Fibroblast of lung (primary cell): ENCODE data around the gene NMRK2.

Experiments used
- EZH2 ChIP-seq: IDR thresholded peaks from 2 replicates; pipeline ENCODE4 v1.5.1; 2012; ENCODE audit warnings: low read length, control low read depth, mild to moderate bottlenecking; ENCODE audit errors: missing control alignments
- TF ChIP-seq, protein P1 (sequence below), 2 donors: IDR thresholded peaks in 1 of 2; conservative IDR thresholded peaks in 1 of 2; 1 replicate in 1 of 2; 2 replicates in 1 of 2; pipeline ENCODE4 v1.5.1; 2011 to 2012; ENCODE audit warnings: low read length in 2 of 2, control low read depth in 1 of 2, inconsistent platforms in 1 of 2, low read depth in 1 of 2, mild to moderate bottlenecking in 1 of 2

DNA sequence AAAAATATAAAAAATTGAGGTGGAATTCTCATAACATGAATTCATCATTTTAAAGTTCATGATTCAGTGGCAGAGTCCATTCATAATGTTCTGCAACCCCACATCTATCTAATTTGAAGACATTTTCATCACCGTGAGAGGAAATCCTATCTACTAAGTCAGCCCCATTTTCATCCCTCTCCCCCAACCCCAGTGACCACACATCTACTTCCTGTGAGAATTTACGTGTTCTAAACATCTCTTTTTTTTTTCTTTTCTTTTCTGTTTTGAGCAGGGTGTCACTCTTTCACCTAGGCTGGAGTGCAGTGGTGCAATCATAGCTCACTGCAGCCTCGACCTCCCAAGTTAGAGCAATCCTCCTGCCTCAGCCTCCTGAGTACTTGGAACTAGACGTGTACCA lies 34.9 kb upstream of the NMRK2 start:
- TF ChIP-seq, protein P1, sequence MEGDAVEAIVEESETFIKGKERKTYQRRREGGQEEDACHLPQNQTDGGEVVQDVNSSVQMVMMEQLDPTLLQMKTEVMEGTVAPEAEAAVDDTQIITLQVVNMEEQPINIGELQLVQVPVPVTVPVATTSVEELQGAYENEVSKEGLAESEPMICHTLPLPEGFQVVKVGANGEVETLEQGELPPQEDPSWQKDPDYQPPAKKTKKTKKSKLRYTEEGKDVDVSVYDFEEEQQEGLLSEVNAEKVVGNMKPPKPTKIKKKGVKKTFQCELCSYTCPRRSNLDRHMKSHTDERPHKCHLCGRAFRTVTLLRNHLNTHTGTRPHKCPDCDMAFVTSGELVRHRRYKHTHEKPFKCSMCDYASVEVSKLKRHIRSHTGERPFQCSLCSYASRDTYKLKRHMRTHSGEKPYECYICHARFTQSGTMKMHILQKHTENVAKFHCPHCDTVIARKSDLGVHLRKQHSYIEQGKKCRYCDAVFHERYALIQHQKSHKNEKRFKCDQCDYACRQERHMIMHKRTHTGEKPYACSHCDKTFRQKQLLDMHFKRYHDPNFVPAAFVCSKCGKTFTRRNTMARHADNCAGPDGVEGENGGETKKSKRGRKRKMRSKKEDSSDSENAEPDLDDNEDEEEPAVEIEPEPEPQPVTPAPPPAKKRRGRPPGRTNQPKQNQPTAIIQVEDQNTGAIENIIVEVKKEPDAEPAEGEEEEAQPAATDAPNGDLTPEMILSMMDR (conservative IDR thresholded peaks at IDR 0.05 in 1 of 2, IDR thresholded peaks at IDR 0.05 in 1 of 2; ENCODE audit: low read depth in 1 of 2, low read length in 2 of 2), result no peak
- no peak for TF ChIP-seq EZH2
